ENCODE results near the gene SLC44A1. TPM values are rescaled to one million over a fixed set of nuclear protein-coding genes. Genes with fewer than 3 reads are reported as not detected.

SLC44A1 gene
- polyA plus RNA-seq (2011; rRNA removed) (19.6 and 38.8 TPM in 2 replicates), polyA plus RNA-seq (2017; fragmentation: RNase III; extraction: RNeasy Plus Mini Kit Qiagen cat#74134 plus additional on column Dnase treatment) (22.8 to 33.0 TPM (median 27.2 TPM) in 3 replicates), polyA minus RNA-seq (2011; rRNA and poly(A)+ RNA removed) (44.0 and 49.7 TPM in 2 replicates)
- 4.9 and 8.1 TPM in 2 replicates for polyA plus RNA-seq (2012; cell fraction: cytosol; rRNA removed)
- 2.3 and 3.3 TPM in 2 replicates for polyA plus RNA-seq (2012; cell fraction: nucleus; rRNA removed)

DNA sequence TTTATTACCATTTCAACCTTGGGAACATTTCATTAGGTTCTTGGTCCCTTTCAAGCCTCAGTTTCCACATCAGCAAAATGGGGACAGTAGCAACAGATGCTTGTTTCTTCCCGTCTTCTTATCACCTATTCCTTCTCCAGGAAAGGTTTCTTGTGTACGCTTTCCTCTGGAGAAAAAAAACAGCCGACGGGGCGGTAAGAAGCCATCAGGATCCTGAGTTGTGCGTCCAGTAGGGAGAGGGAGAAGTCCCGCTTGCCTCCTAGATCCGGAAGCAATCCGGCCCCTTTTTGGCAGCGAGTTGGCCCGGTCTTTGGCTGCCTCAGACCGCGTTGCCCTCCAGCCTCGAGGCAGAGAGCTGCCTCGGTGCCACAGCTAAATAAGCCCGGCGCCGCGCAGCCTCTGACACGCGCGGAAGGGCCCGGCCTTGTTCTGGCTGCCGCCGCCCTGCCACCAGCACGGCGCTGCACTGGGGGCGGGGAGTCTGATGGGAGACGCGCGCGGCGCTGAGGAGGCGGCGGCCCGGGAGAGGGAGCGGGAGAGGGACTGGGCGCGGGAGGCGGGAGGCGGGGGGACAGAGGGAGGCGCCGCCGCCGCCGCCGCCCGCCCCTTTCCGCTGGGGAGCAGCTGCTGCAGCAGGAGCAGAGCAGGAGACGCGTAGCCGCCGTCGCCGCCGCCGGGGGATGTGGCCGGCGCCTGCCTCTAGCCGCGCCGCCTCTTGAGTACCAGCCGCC, at the start of gene SLC44A1:
Gene SLC44A1 (plus strand): TSS at position 649 of the 731 bp plus-strand sequence. CDS start 218 bp downstream, outside the sequence.
- CTCF ChIA-PET = interaction anchor here (0.5 to 5.5 kb wide), 20 partner anchors 12 to 381 kb away, joined by 3 to 45 read pairs (median 4); partner anchors contain the start of gene ABCA1
- ATAC-seq (peak; percentile 94 to 98), FAIRE-seq (no peak), DNase-seq (ENCODE audit: low read depth in 1 of 2, low spot score in 1 of 2) (peak; percentile 69 to 96)
- H3K4me1 ChIP-seq = peaks cover 35% of the 10 kb centered on the region
- H3K4me2 ChIP-seq = peak within 1 kb of the TSS; percentile 74
- WGBS (ENCODE audit: missing lambda C conversion rate) = 5% methylated on average over 35 of the region's 63 CpGs
- H3K9me3 ChIP-seq = no peaks in the 10 kb centered on the region
- POLR2A ChIA-PET = interaction anchor here (0.6 to 2.4 kb wide), 20 partner anchors 10 to 323 kb away, joined by 3 to 20 read pairs (median 5); partner anchors contain the start of gene ABCA1
- peak within 1 kb of the TSS; percentile 93 to 95 for H3K27ac ChIP-seq
- H3K4me3 ChIP-seq = peak within 1 kb of the TSS; percentile 97
- TF ChIP-seq HMGXB4 (CRISPR knock-in tag; IDR thresholded peaks at IDR 0.05; ENCODE audit: borderline replicate concordance) (peak; percentile 39; the same call in 1 of the 2 replicates), PHF8 (IDR thresholded peaks at IDR 0.05; ENCODE audit: borderline replicate concordance, low read depth) (peak; percentile 33; the same call in 1 of the 2 replicates), ATOH8 (CRISPR knock-in tag; IDR thresholded peaks at IDR 0.05; ENCODE audit: low read depth) (peak; percentile 87), MAX (IDR thresholded peaks at IDR 0.05) (peak; percentile 99), RNF2 (IDR thresholded peaks at IDR 0.05; ENCODE audit: borderline replicate concordance, low read depth) (no peak), HOXB5 (CRISPR knock-in tag; IDR thresholded peaks at IDR 0.05) (peak; percentile 85; the same call in 1 of the 2 replicates), JUN (IDR thresholded peaks at IDR 0.05) (peak; percentile 63 to 89; a peak in 4 of 5 replicates), CBX2 (IDR thresholded peaks at IDR 0.05; ENCODE audit: borderline replicate concordance, low read depth) (no peak), CHD2 (IDR thresholded peaks at IDR 0.05; ENCODE audit: low read length, partially characterized antibody) (no peak), FOSL2 (IDR thresholded peaks at IDR 0.05) (no peak), FOSL2 (CRISPR knock-in tag; IDR thresholded peaks at IDR 0.05) (peak; percentile 68), MAZ (IDR thresholded peaks at IDR 0.05; ENCODE audit: borderline replicate concordance, low read depth, low read length) (no peak), REST (IDR thresholded peaks at IDR 0.05) (no peak; the same call in 1 of the 2 replicates), EHF (CRISPR knock-in tag; IDR thresholded peaks at IDR 0.05) (peak; percentile 54; the same call in 1 of the 2 replicates), CEBPB (IDR thresholded peaks at IDR 0.05) (no peak), ZNF302 (CRISPR knock-in tag; IDR thresholded peaks at IDR 0.05) (no peak), TFCP2L1 (CRISPR knock-in tag; IDR thresholded peaks at IDR 0.05) (peak; percentile 93), POLR2AphosphoS2 (conservative IDR thresholded peaks at IDR 0.05; ENCODE audit: low read length) (no peak), HES2 (IDR thresholded peaks at IDR 0.05) (no peak), POLR2A (IDR thresholded peaks at IDR 0.05; ENCODE audit: low read length) (peak; percentile 56), KDM5A (IDR thresholded peaks at IDR 0.05) (no peak), MYC (IDR thresholded peaks at IDR 0.05; ENCODE audit: borderline replicate concordance, low read length) (peak; percentile 97), GATA3 (IDR thresholded peaks at IDR 0.05; ENCODE audit: borderline replicate concordance) (peak; percentile 55), NR3C1 (IDR thresholded peaks at IDR 0.05) (no peak), SMC3 (IDR thresholded peaks at IDR 0.05) (peak; percentile 59; the same call in 2 of the 3 replicates), RAD21 (conservative IDR thresholded peaks at IDR 0.05 in 1 of 2, IDR thresholded peaks at IDR 0.05 in 1 of 2) (peak; percentile 23 to 49; a peak in 2 of 5 replicates)
- TF ChIP-seq, protein P1, sequence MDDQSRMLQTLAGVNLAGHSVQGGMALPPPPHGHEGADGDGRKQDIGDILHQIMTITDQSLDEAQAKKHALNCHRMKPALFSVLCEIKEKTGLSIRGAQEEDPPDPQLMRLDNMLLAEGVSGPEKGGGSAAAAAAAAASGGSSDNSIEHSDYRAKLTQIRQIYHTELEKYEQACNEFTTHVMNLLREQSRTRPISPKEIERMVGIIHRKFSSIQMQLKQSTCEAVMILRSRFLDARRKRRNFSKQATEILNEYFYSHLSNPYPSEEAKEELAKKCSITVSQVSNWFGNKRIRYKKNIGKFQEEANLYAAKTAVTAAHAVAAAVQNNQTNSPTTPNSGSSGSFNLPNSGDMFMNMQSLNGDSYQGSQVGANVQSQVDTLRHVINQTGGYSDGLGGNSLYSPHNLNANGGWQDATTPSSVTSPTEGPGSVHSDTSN (IDR thresholded peaks at IDR 0.05) = 0 out of 2 replicates have a peak, but pooled peaks have one; percentile 31
- TF ChIP-seq, protein P2, sequence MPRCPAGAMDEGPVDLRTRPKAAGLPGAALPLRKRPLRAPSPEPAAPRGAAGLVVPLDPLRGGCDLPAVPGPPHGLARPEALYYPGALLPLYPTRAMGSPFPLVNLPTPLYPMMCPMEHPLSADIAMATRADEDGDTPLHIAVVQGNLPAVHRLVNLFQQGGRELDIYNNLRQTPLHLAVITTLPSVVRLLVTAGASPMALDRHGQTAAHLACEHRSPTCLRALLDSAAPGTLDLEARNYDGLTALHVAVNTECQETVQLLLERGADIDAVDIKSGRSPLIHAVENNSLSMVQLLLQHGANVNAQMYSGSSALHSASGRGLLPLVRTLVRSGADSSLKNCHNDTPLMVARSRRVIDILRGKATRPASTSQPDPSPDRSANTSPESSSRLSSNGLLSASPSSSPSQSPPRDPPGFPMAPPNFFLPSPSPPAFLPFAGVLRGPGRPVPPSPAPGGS (IDR thresholded peaks at IDR 0.05) = peak; percentile 85
